NCI-H1048 (cell line): ENCODE data around the gene PRCD.
"Not testable (repeated sequence)": the region's sequence is repeated elsewhere in the genome, so short reads cannot be mapped to it uniquely, and the experiment has no call there.

Experiments used
- DNase-seq: peaks from one replicate; lab custom pipeline; 2025; lab: John Stamatoyannopoulos, UW

Gene PRCD

DNA sequence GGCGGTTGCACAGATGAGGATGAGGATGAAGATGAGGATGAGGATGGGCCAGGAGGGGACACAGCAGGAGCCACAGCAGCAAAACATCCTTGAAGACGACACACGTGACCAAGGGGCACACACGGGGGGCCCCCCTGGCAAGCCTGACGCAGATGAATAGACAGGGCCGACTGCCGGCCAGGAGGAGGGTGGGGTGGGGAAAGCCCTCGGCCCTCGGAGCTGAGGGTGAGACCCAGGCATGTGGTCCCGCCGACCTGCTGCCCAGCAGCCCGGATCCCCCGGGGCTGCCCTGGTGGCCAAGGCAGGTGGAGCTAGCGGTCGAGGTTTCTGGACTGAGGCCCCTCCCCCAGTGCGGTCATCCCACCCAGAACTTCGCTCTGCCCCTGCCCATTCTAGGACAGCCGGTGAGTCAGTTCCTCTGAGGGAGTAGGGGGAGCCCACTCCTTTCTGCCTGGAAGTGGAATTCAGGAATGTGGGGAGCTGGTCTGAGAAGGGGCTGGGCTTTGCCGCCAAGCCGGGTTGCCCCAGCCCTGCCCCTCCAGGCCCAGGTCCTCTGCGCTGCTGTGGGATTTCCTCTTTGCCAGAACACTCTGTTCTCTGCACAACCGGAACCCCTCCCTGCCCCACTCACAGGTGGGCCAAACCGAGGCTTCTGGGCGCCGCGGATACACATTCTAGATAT, 12.3 kb upstream of the PRCD start:
- DNase-seq: no peak

DNA sequence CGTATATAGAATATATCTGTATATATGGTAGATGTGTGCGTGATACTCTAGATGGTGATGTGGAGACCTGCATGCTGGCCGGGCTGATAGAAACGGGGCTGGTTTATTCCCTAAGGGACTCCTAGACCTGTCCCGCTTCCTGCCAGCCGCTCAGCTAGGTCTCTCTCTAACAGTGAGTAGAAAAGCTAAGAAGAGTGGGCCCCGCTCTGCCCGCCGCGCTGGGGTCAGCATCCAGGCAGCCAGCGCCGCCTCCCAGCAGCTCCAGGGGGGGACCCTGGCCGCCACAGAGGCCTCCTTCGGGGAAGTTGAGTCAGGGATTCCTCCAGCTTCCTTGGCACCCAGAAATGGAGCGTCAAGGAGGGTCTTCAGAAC, 11.7 kb upstream of the PRCD start:
- DNase-seq: no peak

DNA sequence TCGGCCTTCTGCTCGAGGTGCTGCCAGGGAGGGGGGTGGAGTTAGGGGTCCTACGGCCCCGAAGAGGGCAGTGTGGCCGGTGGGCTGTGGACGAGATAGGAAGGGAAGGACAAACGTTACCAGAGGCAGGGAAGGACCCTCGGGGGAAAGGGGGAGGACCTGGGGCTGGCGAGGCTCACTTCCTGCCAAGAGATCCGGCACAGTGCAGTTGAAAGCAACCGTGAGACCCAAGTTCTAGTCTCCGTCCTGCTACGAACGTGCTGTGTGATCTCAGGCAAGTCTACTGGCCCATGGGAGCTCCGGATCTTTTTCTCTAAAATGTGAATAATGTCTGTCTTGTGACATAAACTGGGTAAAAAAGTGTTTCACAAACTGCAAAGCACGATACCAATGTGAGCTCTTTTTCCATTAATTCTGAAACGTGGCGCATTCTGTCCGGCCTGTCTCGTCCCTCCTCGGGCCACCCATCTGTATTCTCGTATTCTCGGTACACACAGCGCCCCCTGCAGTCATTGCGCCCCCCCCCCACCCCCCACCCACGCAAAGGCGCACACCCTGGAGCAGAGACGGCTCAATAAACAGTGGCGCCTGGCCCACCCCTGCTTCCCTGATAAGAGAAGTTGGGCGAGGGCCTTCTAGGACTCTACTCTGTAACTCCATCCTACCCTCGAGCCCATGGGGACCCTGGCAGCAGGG, 11.2 kb upstream of the PRCD start:
- no peak for DNase-seq

DNA sequence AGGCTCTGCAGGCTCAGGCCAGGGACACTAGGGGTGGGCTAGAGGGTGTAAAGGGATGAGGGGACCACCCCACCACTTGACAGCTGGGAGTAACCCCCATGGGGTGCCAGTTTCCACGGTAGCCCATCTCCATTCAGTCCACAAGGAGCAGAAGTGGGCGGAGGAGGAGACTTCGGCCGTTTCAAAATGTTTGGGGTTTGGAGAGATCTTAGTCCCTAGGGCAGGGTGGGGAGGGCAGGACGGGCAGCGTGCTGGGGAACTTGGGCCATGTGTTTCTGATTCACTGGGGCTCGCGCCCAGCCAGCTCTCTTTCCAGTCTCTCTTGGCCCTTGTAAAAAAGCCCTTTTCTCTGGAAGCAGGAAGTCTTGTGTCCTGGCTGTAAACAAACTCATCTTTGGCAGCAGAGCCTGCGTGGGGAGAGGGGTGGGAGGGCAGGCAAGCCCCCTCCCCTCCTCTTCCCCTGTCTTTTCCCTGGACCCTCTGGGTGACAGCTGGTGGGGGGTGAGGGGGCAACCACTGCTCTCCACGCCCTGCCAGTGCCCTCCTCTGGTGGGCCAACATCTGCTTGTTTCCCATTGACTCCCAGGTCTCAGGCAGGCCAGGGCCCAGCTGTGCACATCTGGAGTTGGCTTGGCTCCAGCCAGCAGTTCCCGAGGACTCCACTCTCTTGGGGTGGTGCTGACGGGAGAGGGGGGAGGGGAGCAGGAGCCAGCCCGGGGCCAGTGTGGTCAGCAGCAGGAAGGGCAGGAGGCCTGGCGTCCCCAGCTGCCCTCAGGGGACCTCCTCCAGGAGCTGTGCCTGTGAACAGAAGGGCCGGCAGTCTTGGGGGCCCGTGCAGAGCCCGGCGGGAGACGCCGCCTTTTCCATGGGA, 10.4 kb upstream of the PRCD start:
- DNase-seq: no peak

DNA sequence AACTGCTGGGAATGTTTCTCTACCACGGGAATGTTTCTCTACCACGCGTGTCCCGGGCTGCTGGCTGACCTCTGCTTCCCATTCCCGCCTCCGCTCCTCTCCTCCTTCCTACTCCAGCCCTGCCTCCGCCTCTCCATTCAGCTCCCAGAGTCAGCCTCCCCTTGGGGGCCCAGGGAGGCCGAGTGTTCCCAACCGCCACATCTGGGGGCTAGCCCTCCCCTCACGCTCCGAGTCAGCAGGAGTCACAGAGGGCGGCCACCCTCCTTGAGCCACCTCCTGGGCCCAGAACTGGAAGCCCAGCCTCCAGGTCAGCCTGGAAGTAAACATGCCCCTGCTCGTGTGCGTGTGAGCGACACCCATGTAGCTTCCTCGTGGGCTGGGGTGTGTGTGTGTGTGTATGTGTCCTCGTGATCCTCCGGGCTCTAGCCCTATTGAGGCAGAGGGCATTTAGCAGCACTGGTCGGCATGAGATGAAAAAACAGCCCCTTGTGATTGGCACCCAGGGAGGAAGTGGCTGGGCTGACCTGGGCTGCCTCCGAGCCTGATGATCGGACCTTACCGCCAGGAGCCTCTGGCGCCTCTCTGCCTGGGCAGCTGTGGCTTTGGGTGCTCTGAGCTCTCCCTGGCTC, 9.6 kb upstream of the PRCD start:
- DNase-seq: no peak

DNA sequence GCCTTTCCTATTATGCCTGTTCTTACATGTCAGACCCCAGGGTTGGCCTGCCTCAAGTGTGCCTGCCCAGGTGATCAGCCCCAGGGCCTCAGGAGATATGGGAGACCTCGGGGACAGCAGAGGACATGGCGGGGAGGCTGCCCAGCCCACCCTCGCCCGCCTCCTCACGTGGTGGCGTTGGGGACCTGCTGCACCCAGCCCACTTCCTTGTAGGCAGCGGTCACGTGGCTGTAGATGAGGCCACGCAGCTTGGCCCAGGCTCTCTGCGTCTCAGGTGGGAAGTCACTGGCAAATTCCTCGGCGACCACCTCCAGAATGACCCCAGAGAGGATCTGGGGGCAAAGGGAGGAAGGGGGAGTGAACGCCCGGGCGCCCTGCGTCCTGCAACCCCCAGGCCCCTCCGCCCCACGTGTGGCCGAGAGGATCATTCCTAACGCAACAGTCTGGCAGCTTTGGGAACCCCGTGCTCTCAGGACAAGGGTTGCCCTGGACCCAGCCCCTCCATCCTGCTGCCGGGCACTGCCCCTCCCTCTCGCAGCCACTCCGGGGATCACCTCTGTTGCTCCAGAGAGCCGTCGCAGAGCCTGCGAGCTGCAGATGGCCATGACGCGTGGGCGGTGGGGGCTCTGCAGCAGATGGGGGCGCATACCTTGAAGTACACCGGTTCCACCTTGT, 8.9 kb upstream of the PRCD start:
- no peak for DNase-seq

DNA sequence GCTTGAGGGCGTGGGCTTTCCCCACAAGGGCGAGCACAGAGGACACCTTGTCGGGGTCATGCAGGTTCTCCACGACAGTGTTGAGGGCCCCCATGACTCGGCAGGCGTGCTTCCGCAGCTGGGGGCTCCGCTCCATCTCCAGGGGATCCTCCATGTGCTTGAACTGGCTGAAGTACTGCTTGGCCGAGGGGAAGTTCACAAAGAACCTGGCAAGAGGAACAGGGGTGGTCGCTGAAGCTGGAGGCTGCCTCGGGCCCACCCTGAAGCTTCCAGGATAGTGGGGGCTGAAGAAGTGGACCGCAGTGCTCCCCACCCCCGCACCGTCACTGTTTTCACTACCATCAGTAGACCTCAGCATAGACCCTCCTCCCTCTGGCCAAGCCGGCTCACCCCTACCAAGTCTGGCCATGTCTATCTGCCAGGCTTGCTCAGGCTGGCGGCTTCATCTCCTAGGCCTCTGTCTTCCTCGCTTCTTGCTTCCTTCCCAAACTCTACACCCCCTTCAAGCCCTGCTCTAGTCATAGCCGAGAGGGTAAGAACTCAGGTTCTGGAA, 8.3 kb upstream of the PRCD start:
- no peak for DNase-seq

DNA sequence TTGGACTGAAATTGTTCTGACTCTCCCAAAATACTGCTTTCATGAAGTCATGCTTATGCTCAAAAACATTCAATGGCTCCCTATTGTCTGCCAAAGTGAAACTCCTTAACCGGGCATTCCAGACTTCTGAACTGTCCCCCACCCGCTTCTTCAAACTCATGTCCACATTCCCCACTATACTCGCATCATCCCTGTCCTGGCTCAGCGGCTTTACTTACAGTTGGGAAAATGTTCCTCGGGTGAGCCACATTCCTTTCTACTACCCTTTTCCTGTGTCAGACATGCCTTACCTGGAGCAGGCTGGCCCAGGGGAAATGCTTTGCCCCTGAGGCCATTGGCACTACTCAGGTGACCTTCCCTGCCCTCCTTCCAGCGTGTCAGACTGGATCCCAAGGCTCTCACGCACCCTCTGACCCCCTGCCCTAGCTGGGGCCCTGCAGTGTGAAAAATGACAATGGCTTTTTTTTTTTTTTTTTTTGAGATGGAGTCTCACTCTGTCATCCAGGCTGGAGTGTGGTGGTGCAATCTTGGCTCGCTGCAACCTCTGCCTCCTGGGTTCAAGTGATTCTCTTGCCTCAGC, 7.7 kb upstream of the PRCD start:
- DNase-seq: no peak

DNA sequence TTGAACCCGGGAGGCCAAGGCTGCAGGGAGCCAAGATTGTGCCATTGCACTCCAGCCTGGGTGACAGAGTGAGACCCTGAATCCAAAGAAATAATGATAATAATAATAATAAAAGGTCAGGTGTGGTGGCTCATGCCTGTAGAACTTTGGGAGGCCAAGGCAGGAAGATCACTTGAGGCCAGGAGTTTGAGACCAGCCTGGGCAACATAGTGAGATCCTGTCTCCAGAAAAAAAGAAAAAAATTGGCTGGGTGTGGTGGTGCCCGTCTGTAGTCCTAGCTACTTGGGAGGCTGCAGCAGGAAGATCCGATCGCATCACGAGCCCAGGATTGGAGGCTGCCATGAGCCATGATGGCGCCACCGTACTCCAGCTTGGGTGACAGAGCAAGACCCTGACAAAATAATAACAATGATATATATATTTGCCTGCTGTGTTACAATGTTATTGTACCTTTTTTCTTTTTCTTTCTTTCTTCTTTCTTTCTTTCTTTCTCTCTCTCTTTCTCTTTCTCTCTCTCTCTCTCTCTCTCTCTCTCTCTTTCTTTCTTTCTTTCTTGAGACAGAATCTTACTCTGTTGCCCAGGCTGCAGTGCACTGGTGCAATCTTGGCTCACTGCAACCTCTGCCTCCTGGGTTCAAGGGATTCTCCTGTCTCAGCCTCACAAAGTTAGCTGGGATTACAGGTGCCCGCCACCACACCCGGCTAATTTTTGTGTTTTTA, 6.0 kb upstream of the PRCD start:
- DNase-seq: not testable (repeated sequence)

DNA sequence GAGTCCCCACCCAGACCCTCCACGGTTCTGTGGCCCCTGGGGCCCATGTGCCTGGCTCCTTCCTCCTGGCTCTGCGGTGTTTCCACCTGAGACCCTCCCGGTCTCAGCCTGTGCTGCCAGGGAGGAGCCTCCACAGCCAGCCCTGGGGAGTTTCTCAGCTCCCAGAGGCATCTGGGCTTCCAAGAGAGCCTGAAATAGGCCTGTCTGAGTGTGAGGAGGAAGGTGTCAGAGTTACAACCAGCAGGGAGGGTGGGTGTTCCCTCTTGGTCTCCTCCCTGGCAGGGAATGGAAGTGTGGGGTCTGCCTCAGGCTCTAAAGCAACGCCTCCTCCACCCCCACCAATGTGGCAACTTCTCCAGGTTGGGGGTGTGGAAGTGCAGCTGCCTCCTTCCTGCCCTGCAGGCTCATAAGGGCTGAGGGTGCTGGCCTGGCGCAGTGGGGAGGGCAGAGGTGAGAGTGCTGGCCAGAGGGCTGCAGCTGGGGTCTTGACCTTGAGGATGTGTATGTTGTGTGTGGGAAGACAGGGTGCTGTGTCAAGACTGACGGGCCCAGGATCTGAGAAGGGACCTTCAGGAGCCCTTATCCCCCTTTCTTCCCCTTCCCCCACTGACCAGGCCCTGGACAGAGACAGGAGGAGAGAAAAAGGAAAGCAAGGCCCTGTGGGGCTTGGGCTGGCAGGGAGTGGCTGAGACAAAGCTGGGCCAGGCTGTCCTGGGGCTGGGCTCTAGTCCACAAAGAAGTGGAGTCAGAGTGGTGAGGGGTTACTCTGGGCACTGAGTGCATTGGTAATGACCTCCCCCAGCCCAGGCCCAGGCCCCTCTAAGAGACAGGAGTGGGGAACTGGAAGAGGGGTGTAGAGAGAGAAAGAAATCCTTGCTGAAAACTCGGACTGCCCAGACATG, 4.8 kb upstream of the PRCD start:
- DNase-seq: no peak

DNA sequence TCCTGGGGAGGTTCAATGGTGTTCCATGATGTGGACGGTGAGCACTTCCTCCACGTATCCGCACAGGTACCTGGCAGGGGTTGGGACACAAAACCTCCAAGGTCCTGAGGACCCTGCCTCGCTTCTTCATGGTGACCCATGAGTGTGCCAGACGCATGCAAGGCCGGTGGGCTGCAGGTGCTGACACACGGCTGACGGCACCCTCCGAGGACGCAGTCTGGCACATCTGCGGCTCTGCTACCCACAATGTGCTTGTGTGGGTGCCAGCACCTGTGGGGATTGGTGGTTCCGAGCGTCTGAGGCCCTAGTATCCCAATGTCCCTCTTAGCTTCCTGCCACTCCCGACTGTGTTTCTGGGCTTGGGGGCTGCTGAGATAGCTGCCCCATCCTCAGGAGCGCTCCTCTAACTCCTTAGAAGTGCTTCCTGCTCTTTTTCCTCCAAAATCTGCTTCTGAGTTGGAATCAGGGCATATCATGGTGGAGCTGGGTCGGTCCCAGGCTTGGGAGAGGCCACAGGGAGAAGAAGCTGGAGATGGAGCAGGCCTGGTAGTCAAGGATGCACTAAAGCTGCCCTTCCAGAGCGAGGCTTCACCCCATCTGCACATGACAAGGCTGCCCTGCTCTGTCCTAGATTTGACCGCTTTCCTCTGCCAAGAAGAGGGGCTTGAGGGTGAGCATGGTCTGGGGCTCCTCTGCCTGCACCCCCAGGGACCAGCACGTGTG, 3.9 kb upstream of the PRCD start:
- no peak for DNase-seq

DNA sequence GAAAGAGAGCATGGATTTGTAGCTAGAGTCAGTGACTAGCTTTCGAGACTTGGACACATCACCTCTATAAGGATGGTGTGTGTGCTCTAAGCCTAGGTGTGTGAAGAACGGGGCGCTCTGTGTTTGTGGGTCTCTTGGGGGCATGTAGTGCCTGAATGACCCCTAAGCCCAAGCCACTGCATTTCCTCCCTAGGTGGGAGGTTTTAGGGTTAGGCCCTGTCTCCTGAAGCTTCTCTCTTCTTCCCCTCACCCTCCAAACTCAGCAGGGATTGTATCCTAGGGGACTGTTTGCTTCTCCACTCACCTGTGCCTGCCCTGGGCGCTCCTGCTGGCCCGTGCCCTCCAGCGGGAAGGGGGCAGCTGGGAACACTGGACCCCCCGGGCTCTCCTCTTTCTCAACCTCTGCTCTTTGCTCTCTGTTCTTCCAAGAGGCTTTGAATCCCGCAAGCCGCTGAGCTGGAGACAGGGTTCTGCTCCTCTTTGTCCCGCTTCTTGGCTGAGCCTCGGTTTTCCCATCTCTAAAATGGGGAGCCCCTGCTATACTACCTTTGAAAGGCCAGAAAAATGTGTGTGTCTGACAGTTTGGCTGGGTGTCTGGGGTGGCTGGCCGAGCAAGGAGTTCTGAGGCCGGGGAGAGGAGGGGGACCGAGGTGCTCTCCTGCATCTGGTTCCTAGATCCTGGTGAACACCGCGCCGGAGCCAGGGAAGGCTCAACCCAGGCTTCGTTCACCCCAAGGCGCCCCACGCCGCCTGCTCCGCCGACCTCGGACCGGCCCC, 3.1 kb upstream of the PRCD start:
- DNase-seq: no peak

DNA sequence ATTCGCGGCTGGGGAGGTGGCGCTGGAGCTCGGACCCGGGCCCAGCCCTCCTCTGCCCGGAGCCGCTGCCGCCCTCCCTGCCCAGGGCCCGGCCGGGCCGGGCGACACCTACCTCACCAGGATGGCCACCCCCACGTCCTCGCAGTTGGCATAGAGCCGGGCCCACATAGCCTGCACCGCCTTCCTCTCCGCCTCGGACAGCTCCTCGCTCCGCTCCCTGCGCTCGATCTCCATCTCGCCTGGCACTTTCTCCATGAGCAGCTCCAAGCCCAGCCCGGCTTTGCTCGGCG, 2.6 kb upstream of the PRCD start:
- DNase-seq: no peak

DNA sequence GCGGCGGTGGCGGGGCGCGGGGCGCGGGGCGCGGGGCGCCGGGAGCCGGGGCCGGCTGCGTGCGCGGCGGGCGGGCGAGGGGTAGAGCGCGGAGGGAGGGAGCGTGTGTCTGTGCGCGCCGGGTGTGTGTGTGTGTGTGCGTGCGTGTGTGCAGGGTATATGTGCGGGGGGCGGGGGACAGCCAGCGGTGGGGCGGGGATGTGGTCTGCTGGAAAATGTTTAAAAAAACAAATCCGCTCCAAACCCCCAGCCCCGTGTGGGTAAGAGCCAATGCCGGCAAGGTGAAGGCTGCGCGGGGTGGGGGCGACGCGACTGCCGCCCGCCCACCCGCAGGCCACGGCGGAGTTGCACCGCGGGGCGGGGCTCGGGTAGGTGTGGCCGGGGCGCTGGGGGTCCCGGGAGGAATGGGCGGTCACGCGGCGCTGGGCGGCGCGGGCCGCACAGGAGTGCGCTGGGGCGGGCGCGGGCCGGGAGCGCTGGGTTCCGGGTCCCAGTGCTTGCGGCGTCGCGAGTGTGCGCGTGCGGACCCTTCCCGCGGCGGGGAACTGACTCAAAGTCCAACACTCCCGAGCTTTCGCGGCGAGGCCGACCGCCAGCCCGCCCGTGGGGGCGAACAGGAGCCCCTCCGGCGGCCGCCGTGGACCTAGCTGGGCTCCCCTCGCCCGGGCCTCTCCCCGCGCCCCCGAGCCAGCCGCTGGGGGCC, 2.1 kb upstream of the PRCD start, which contains the start of gene CYGB:
CYGB (minus strand) TSS at position 132 of the 703 bp plus-strand sequence. CDS start 167 bp downstream, outside the sequence.
- DNase-seq: no peak

DNA sequence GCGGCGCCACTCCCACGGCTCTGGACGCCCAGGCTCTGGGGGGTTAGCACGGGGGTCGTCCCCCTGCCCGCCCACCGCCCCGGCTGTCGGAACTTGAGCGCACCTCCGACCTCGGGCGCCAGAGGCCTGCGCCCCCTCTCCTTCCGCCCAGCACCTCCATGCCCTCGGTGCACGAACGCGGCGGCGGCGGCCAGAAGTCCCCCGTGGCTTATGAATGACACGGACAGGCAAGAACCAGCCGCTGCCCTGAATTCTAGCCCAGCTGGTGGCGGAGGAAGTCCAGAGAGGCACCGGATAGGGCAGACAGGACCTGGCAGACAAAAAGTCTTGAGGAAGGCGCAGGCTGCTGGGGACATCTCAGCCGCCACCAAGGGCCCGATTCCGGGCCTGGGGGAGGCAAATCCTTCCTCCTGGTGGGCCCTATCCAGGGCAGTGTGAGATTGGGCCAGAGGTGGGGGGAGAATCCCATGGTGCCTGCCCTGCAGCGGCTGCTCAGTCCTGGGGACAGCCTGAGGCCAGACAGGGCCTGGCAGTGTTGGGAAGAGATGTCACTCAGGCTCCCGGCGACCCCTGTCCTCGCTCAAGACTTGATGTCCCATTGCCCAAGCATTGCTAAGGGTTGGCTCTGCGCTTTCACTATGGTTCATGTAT, 1.4 kb upstream of the PRCD start:
- DNase-seq: no peak

DNA sequence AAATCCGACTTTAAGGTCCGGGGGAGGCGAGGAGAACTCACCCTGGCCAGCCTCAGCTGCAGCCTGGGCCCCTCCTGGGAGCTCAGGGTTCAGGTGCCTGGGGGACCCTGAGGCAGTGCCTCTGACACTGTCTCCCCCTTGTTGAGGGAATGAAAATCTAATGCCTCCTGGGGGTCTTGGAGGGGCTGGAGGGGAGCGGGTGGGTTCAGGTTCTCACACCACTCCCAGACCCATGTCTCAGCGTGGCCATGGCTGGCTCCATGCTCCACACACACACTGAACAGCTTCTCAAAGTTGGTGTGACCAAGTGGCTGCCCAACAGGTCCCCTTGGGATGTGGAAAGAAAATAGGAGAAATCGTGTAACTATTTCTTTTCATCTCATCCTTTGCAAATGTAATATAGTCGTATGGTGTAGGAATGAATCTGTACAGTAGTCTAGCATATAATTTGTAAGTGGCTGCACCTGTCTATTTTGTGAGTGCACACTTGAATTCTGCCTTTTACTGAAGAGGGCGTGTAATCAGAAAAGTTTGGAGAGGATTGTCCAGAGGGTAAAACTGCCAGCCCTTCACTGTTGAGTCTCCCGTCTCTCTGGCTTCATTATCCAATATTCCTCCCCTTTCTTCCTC, 788 bp upstream of the PRCD start:
- no peak for DNase-seq
